Fibroblast of the conjunctiva (primary cell): ENCODE data around the gene IPO4.
"Not testable (repeated sequence)": the region's sequence is repeated elsewhere in the genome, so short reads cannot be mapped to it uniquely, and the experiment has no call there.

ENCODE experiments used
- DNase-seq: peaks from one replicate; pipeline ENCODE4 v3.0.0-alpha.2; 2010; ENCODE audit warnings: low read depth

Gene IPO4

DNA sequence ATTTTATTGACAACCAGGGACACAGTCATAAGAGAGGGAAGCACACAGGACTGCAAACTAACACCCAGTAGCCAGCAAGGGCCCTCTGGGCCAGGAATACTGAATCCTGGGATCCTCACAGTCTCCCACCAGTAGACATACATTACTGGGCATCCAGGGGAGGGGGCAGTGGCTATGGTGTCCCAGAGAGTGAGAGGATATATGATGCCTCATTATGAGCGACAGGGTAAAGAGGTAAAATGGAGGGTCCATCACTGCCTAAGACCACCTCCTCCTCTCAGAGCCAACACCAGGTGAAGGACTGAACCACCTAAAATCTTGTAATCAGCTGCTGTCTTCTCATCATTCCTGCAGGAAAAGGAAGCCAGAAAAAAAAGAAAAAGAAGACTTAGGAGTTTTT is 28.3 kb upstream of the IPO4 start:
- DNase-seq = not testable (repeated sequence)

DNA sequence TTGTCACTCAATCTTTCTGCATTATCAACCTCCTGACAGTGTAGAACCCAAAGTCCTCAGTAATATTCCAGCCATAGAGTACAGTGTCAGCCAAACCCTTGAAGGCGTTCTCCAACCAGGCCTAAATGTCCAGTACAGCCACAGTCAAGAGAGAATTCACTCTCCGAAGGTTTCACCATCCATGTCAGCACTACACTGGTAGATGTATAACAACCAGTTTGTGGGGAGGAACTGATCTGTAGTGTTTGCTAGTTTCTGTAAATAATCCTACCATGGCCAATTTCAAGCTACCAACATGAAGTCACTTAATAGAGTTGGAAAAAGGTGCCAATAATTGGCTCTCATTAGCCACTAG is 27.7 kb upstream of the IPO4 start:
- no peak for DNase-seq

DNA sequence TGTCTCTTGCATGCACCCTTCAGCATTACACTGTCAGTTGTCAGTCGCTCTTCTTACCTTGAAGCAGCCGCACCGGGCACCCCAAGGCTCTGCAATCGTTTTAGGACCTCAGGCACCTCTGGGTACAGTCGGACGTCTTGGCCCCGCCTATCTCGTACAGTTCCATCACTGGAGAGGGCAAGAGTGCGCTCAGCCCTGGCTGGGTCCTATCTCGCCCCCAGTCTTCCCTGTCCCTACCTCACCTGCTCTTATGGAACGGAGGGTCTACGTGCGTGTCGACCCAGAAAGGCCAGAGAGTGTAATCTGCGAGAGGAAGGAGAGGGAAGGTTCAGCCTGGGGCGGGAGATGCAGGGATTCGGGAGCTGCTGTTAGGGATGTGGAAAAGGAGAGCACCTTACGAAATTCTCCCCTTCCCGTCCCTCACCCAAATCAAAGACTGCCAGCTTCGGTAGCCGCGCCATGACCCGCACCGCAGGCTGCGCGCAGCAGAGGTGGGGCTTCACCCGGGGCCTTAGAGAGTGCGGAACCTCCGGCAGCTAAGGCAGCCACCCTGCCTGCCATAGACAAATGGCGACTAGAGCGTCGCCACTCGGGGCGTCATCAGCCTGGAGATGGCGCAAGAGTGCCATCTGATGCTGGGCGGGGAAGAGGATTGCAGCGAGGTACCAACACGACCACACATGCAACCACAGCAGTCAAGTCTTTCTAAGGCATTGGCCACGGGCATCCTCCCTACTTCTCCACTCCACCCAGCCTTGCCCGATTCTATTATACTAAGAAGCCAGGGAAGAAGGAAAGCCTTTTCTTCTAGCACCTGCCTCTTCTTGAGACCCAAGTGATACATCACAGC is 27.1 kb upstream of the IPO4 start, which contains the start of gene MDP1:
Gene MDP1, minus strand, starts transcription at position 572 of the 850 bp plus-strand sequence. Its CDS starts 111 bp downstream, at position 461.
- DNase-seq = peak; percentile 77

DNA sequence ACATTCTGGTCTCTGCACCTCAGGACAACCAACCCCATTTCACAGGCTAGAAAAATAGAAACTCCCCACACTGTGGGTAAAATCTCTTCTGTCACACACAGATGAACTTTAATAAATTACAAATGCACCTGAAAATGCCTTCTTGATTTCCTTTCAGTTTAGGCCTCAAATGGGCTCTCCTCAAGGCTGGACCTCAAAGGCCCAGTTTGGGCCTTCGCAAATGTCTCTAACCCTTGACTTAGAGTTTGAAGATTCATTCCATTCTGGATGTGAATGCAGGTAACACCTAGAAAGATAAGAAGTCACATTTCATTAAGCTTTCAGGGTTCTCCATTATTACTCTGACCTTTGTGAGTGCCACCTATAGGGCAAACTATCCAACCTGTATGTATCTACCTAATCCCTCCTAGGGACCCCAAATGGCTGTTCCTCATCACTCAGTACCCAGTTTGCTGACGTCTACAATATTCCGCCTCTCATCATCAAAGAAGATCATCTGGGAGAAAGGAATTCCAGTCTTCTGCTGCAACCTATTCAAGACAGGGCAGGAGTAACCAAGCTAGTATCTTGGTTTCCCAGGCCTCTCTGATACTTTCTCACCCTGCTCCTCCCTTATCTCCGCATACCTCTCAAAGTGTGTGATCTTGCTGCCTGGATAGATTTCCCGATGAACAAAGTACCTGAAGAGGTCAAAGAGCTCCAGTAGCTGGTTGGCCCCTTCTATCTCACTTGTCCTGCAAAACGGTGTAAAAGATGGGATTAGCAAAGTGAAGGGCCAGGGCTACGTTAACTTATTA is 25.4 kb upstream of the IPO4 start:
- DNase-seq = no peak

DNA sequence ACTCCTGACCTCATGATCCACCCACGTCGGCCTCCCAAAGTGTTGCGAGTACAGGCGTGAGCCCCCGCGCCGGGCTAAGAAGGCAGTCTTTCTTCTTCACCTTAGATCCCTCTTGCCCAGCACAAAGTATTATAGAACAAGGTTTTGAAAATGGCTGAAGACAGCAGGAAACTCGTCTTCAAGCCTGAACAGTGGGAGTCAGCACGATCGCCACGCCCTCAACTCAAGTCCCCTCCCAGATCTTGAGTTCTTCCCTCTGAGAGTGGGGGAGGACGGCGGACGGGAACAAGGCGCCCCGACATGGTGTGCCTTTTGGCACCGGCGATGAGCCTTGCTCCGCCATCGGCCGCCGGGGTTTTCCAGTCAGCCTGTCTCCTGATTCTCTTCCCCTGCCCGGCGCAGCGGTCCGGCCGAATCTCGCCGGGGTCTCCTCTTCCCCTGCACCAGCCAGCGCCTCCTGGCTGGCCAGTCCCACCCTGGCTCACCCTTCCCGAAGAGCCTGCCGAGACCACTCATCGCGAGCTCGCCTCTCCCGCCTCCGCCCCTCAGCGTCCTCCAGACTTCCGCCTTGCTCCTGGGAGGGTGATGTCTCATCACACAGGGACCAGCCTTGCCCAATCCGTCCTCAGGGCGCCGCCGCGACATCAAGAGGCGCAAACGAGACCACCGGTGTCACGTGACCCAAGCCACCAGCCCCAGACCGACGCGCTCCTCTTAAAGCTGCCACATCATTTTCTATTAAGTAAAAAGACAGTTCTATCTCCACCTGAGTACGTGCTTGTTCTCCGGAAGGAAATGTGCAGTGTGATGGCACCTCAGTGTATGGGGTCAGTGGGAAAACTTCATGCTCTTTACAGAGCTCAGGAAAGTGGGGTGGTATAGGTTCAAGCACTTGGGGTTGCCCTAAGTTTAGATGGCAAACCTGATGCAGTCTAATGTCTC is 24.6 kb upstream of the IPO4 start, which contains the start of gene CHMP4A:
Gene CHMP4A, minus strand, starts transcription at position 565 of the 942 bp plus-strand sequence. Its CDS starts 49 bp downstream, at position 516.
- DNase-seq = peak; percentile 97

DNA sequence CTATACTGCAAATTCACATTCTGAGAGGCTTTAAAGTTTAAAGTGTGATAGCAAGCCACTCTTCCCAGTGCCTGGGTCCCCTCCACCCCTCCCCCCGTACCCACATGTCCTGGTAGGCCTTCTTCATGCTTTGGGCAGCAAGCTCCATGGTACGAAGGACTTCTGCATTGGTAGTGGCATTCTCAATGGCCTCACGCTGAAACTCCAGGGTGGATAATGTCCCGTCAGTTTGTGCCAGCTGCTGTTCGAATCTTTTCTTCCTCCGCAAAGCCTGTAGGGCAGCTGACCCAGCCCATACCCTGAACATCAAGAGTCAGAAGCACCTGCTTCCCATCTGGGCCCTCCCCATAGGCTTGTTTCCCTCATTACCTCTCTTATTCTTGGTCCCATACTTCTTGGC is 22.7 kb upstream of the IPO4 start:
- no peak for DNase-seq

DNA sequence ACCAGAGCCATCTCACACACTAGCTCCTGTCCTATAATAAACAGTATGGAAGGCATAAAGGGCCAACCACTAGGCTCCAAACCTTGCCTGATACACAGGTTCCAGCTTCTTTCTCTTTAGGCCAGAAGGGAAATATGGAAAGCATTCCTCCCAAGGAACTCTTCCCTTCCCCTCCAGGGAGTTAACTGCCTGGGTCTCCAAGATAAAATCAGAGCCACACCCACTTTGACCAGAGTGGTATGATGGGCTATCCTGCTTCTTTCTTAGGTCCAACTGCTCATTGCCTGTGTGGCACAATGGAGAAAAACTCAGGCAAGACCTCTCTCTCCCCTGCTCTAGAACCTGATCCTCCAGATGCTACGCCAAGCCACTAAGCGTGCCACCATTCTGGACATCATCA is 19.0 kb upstream of the IPO4 start:
- no peak for DNase-seq

DNA sequence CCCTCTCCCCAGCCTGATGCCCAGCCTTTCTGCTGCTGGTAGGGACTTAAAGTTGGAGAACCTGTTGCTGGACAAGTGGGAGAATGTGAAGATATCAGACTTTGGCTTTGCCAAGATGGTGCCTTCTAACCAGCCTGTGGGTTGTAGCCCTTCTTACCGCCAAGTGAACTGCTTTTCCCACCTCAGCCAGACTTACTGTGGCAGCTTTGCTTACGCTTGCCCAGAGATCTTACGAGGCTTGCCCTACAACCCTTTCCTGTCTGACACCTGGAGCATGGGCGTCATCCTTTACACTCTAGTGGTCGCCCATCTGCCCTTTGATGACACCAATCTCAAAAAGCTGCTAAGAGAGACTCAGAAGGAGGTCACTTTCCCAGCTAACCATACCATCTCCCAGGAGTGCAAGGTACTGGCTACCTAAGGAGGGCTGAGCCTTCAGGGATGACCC is 18.5 kb upstream of the IPO4 start:
- no peak for DNase-seq

DNA sequence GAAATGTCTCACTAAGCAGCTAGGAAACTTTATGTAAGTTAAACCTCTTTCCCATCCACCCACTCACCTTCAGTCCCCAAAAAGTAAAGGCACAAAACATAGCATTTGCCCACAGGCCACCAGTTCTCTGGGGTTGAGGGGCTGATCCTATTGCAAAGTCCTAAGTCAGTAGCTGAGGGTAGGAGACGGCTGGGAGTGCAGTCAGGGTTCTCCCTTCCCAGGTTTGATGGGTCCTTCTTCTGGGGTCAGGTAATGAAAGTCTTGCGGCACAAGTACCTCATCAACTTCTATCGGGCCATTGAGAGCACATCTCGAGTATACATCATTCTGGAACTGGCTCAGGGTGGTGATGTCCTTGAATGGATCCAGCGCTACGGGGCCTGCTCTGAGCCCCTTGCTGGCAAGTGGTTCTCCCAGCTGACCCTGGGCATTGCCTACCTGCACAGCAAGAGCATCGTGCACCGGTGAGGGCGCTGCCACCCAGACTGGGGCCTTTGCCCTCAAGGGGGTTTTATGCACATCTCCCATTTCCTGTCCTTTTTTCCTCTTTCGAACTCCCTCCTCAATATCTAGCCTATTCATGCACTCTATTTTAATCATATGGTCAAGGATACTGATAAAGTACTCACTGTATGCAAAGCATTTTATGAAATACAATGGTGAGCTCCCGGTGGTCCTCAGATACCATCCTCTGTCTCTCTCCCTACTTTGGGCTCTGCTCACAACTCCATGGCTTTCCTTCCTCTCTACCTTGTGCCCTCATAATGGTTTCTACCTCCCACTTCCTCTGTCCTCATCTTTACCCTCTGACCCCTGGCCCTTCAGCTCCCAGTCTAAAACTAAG is 17.9 kb upstream of the IPO4 start:
- DNase-seq = no peak

DNA sequence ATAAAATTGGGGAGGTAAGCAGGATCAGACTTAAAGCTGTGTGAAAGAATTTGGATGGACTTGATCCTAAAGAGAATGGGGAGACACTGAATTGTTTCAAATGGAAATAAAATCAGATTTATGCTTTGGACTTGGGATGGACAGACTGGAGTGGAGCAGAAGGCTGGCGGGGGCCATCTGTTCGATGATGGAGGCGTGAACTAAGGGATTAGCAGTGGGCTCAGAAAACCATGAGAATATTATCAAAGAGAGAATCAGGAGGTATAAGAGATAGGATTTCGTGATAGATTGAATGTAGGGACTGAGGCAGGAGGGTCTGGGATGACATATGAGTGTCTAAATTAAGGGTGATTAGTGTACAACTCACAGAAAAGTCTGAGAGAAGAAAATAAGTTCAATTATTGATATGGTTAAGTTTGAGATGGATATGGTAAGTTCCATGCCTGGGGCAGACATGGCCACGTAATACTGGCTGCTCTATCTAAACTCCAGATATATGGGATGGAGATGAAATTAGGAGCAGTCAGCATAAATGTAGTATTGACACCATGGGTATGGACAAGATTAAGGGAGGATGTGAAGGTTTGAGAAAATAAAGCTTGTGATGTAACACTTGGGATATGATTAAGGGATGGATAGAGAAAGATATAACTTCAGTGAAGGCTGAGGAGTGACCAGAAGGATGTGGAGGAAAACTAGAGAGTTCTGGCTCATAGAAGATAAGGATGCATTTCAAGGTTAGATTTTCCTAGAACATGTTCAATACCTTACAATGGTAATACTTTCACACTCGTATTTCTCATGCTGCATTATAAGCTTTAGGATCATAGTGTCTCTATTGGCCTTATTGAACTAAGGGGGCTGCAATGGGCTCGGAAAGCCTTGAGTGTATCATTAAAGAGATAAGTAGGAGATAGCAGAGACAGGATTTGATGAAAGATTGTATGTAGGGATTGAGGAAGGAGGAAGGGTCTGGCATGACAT is 15.8 kb upstream of the IPO4 start:
- no peak for DNase-seq

DNA sequence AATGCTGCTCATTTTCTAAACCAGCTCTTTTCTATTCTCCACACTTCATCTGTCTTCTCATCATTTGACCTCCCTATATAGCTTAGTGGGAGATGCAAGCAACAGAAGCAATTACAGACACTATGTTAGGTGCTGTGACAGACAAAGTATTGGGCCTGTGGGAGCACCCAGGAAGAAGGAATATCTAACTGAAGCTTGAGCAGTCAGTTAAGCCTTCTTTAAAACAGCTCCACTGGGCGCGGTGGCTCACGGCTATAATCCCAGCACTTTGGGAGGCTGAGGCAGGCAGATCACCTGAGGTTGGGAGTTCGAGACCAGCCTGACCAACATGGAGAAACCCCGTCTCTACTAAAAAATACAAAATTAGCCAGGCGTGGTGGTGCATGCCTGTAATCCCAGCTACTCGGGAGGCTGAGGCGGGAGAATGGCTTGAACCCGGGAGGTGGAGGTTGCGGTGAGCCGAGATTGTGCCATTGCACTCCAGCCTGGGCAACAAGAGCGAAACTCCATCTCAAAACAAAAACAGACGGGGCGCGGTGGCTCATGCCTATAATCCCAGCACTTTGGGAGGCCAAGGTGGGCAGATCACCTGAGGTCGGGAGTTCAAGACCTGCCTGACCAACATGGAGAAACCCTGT is 14.8 kb upstream of the IPO4 start:
- not testable (repeated sequence) for DNase-seq

DNA sequence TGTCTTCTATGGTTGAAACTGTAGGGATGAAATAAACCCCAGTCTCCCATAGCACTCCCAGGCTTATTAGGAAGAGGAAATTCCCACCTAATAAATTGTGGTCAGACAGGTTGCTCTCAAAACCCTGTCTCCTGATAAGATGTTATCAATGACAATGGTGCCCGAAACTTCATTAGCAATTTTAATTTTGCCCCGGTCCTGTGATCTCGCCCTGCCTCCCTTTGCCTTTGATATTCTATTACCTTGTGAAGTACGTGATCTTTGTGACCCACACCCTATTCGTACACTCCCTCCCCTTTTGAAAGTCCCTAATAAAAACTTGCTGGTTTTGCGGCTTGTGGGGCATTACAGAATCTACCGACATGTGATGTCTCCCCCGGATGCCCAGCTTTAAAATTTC is 13.9 kb upstream of the IPO4 start:
- DNase-seq = not testable (repeated sequence)

DNA sequence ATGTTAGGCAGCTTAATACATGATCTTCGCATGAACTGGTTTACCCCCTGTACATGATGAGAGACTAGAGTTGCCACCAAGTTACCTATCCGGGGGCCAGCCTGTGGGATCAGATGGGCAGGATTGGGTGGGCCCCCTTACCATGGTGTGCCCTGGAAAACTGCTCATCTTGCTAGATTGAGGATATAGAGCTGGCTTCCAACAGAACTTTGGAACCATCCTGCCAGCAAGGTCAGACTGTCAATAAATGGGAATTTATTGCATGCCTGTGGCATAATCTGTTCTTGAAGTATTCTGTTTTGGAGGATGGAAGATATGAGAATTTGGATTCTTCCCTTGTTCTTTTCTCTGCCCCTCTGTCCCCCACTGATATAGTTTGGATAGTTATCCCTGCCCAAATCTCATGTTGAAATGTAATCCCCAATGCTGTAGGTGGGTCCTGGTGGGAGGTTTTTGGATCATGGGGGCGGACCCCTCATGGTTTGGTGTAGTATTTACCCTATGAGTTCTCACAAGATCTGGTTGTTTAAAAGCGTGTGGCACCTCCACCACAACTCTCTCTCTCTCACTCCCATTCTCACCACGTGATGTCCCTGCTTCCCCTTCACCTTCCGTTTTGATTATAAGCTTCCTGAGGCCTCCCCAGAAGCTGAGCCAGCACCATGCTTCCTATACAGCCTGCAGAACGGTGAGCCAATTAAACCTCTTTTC is 10.4 kb upstream of the IPO4 start:
- no peak for DNase-seq

DNA sequence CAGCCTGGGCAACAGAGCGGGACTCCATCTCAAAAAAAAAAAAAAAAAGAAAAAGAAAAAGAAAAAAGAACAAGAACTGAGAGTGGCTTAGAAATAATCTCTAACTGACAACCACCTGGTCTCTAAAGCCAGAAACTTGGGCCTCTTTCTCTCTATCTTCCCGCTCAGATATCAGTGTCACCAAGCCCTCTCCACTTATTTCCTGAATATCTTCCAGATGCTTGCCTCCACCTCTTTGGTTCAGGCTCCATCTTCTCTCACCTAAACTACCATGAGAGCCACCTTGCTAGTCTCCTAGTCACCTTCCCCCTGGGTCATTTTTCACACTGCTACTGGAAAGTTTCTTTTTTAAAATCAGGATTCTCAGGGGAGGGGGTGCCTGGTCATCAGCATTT is 8.4 kb upstream of the IPO4 start:
- no peak for DNase-seq

DNA sequence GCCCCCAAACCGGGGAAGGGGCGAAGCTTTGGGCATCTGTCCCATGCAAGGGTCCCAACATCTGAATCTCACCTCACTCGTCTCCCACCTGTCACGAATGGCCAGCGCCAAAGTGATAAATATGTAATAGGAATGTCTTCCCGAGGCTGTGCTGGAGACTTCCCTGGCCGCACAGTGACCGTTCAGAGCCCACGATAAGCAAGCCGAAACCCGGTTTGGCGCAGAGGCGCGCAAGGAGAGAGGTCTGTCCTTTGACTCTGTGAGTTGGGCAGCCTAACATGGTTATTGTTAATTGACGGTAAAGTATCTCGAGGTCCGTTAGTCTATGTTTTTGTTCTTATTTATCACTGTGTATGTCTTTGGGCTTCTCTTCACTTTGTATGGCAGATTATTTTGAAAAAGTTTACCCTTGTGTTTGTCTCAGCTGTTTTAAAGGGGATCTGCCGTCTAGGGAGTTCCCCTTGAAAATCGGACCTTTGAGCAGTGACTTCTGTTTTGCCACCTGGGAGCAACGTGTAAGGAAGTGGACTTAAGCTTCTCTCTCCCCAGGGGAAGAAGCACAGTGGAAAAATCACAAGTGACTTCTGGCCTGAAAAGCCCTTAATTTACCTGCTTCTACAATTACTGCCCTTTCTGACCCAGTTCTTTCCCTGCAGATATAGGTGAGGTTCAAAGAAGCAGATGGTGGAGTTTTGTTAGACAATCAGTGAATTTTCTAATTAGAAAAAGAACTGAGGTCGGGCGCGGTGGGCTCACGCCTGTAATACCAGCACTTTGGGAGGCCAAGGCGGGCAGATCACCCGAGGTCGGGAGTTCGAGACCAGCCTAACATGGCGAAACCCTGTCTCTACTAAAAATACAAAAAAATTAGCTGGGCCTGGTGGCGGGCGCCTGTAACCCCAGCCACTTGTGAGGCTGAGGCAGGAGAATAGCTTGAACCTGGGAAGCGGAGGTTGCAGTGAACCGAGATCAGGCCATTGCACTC is 7.7 kb upstream of the IPO4 start:
- no peak for DNase-seq

DNA sequence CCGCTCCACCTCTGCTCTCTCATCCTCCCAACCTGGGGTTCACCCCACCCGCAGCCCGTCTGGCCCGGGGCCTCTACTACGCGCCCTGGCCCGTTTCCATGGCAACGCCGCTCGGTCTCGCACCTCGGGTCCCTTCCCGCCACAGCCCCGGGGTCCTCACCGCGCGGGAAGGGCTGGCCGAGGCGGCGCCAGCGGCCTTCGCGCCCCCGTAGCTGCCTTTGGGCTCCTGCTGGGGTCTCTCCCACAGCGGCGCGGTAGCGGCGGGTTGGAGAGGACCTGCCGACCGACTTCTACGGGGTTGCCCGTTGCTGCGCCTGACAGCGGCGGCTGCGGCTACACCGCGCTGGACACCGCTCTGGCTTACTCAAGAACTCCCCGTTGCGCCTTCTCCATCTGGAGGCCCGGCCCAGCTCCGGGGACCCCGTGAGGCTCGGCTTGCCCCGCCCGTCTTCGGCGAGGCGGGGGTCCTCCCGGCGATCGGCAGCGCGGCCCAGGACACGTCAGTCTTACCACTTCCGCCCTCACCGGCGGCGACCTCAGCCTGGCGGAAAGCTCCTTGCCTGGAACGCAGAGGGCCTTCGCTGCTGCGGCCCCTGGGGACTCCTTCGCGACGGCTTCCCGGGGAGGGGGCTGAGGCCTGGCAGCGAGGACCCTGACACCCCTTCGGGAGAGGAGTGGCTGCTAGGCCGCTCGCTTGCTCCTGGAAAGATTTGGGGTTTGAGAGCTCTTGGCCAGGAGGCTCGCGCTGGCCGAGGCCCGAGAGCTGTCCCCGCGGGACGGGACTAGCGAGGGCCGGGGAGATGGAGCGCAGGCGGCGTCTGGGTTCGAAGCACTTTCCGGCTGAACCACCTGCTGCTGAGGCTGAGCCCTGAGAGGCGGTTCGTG is 6.8 kb upstream of the IPO4 start, which contains the start of gene TM9SF1:
Gene TM9SF1, minus strand, starts transcription at position 256 of the 885 bp plus-strand sequence. CDS start 422 bp downstream, outside the sequence.
- peak; percentile 77 for DNase-seq
